Erythroblast (primary cell): ENCODE data around the gene SPEM3.

Source experiments
- DNase-seq, 2 experiments: peaks; one replicate each; lab custom pipeline; 2025; lab: John Stamatoyannopoulos, UW
- GATA1 ChIP-seq: IDR thresholded peaks from 2 replicates; pipeline ENCODE4 v1.6.1; 2011; ENCODE audit warnings: low read depth, mild to moderate bottlenecking, control low read depth, low read length, moderate library complexity
- POLR2A ChIP-seq: IDR thresholded peaks from 2 replicates; pipeline ENCODE4 v1.6.1; 2011; ENCODE audit warnings: mild to moderate bottlenecking, low read length

Gene SPEM3

GRCh38 chr17:7408252-7408727 lies 20.4 kb upstream of the SPEM3 start:
- DNase-seq = no peak
- TF ChIP-seq POLR2A = no peak
- TF ChIP-seq GATA1 = no peak

- TF ChIP-seq GATA1 (no peak), POLR2A (no peak)
- no peak for DNase-seq
These were observed 19.8 kb upstream of the SPEM3 start for GRCh38 chr17:7408863-7409262.

- TF ChIP-seq GATA1 (no peak), POLR2A (no peak)
- DNase-seq = no peak
These were observed 18.9 kb upstream of the SPEM3 start for GRCh38 chr17:7409716-7410115.

GRCh38 chr17:7410634-7411426 lies 17.8 kb upstream of the SPEM3 start:
- no peak for TF ChIP-seq GATA1
- no peak for TF ChIP-seq POLR2A
- no peak for DNase-seq

GRCh38 chr17:7411427-7411750 lies 17.3 kb upstream of the SPEM3 start:
- TF ChIP-seq GATA1 (no peak), POLR2A (no peak)

GRCh38 chr17:7413346-7413985 lies 15.2 kb upstream of the SPEM3 start:
- no peak for TF ChIP-seq GATA1
- TF ChIP-seq POLR2A = no peak

More at GRCh38 chr17:7411427-7411750, 17.3 kb upstream of the SPEM3 start:
- DNase-seq = no peak

GRCh38 chr17:7414837-7415236 lies 13.8 kb upstream of the SPEM3 start:
- DNase-seq = no peak
- no peak for TF ChIP-seq GATA1
- TF ChIP-seq POLR2A = no peak

More at GRCh38 chr17:7413346-7413985, 15.2 kb upstream of the SPEM3 start:
- DNase-seq = no peak

GRCh38 chr17:7415784-7416183 lies 12.9 kb upstream of the SPEM3 start:
- no peak for TF ChIP-seq GATA1
- no peak for TF ChIP-seq POLR2A
- DNase-seq = no peak

GRCh38 chr17:7416323-7416722 lies 12.3 kb upstream of the SPEM3 start:
- TF ChIP-seq GATA1 = no peak
- no peak for TF ChIP-seq POLR2A
- DNase-seq = no peak

- DNase-seq = no peak
- TF ChIP-seq GATA1 (no peak), POLR2A (no peak)
These were observed 11.5 kb upstream of the SPEM3 start for GRCh38 chr17:7417056-7417655.

GRCh38 chr17:7418472-7419152 lies 10.0 kb upstream of the SPEM3 start:
- TF ChIP-seq POLR2A (no peak), GATA1 (no peak)
- no peak for DNase-seq

GRCh38 chr17:7419819-7420610 lies 8.6 kb upstream of the SPEM3 start, which contains the start of gene SPEM1:
Gene SPEM1, plus strand, starts transcription at chr17:7420324. Its CDS starts 61 bp downstream, at chr17:7420385.
- no peak for TF ChIP-seq GATA1
- TF ChIP-seq POLR2A = no peak
- no peak for DNase-seq

GRCh38 chr17:7421186-7421585 lies 7.5 kb upstream of the SPEM3 start:
- TF ChIP-seq POLR2A = no peak
- TF ChIP-seq GATA1 = no peak
- DNase-seq = no peak
